Stimulated activated CD8-positive, alpha-beta memory T cell treated with anti-CD3 and anti-CD28 coated beads, Interleukin-4, amount 100 ng/mL, for 48 hours (primary cell): ENCODE data around the gene IRF3.

Source experiments
- DNase-seq: peaks from one replicate; pipeline ENCODE4 v3.0.0-alpha.2; 2020

Gene IRF3, protein sequence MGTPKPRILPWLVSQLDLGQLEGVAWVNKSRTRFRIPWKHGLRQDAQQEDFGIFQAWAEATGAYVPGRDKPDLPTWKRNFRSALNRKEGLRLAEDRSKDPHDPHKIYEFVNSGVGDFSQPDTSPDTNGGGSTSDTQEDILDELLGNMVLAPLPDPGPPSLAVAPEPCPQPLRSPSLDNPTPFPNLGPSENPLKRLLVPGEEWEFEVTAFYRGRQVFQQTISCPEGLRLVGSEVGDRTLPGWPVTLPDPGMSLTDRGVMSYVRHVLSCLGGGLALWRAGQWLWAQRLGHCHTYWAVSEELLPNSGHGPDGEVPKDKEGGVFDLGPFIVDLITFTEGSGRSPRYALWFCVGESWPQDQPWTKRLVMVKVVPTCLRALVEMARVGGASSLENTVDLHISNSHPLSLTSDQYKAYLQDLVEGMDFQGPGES

DNA sequence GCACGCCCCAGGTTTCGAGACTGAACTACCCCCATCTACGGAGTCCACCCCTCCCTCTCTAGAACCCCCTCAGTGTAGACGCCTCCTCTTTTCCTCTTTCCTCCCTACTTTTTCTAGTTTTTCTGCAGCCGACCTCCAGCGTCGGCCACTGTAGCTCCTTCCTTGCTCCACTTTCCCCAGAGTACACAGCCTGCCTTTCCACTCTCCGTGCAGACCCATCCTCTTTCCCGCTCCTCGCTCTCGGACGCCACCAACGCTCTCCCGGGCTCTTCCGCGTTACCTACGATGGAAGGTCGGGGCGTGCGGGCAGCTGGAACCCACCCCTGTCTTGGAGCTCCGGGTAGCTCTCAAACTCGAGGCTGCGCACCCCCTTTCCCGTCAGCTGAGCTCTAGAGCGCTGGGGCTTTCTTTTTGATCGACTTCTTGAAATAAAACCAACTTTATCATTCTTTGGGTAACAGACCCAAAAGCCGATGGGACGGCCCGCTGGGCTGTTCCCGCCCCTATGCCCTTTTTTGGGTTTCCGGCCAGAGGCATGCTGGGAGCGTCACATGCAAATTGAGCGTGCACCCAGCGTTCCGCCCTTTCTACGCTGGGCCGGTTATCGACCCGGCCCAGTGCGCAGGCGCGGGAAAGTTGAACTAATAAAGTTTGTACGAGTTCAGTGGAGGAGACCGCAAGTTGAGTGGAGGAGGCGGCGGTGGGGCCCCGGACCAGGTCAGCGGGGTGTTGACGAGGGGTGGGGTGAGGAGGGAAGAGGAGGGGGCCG, at the start of gene IRF3, which contains the start of gene BCL2L12:
TSS of gene IRF3 (minus strand) at position 507 of the 769 bp plus-strand sequence. CDS start 1,019 bp downstream, outside the sequence.
TSS of gene BCL2L12 (plus strand) at position 583 of the 769 bp plus-strand sequence. CDS start 760 bp downstream, outside the sequence.
- DNase-seq = peak; percentile 99

DNA sequence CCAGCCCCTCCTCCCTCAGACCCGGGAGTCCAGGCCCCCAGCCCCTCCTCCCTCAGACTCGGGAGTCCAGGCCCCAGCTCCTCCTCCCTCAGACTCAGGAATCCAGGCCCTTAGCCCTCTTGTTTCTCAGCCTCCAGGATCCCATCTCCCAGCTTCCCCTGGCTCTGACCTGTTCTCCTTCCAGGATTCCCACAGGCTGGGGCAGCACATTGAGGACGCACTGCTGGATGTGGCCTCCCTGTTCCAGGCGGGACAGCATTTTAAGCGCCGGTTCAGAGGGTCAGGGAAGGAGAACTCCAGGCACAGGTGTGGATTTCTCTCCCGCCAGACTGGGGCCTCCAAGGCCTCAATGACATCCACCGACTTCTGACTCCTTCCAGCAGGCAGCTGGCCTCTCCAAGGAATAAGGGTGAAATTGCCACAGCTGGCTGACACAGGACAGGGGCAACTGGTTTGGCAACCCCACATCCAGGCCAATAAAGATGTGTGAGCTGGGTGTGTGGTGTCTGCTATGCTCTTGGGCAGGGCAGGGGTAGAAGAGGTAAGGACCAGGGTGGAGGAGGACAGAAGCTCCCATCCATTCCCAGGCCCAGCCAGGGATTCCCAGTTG, 47.7 kb upstream of the IRF3 start:
- DNase-seq = no peak

DNA sequence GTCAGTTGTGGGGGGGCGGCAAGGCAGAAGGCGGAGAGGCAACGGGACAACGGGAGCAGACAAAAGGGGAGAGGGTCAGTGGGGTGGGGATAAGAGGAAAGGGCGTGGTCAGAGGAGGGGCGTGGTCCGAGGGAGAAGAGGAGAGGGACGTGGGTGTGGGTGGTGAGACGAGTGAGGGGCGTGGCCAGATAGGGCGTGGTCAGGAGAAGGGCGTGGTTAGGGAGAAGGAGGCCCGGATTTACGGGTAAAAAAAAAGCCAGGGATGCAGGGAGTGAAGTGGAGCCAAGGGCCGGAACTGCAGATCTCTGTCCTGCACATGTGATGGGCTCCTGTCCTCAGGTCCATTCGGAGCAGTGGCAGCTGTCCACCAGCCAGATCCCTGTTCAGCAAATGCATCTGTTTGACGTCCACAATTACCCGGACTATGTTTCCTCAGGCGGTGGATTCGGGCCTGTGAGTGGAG, 46.8 kb upstream of the IRF3 start:
- peak; percentile 34 for DNase-seq

DNA sequence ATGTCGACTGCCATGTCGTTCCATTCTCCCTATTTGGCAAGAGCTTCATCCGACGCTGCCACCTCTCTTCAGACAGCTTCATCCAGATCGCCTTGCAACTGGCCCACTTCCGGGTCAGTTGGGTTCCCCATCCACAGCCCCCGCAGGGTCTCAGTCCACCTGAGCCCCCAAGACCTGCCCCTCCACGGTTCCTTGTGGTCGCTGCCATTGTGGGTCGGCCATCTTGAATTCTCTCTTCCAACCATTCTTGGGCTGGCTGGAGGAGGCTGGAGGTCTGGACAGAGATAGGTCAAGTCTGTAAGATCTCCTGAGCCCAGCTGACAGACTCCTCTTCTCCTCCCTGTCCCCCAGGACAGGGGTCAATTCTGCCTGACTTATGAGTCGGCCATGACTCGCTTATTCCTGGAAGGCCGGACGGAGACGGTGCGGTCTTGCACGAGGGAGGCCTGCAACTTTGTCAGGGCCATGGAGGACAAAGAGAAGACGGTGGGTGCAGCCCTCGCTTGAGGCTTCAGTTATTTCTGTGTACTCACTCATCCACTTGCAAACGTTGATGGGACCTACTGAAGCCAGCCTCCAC, 44.8 kb upstream of the IRF3 start:
- DNase-seq = no peak

DNA sequence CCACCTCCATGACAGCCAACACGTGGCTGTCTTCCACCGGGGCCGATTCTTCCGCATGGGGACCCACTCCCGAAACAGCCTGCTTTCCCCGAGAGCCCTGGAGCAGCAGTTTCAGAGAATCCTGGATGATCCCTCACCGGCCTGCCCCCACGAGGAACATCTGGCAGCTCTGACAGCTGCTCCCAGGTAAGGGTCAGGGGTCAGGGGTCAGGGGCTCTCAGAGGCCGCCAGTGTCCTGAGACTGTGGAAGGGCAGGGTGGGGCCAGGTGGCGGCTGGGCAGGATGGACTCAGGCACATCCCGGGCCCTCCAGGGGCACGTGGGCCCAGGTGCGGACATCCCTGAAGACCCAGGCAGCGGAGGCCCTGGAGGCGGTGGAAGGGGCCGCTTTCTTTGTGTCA, 40.3 kb upstream of the IRF3 start:
- DNase-seq = no peak

DNA sequence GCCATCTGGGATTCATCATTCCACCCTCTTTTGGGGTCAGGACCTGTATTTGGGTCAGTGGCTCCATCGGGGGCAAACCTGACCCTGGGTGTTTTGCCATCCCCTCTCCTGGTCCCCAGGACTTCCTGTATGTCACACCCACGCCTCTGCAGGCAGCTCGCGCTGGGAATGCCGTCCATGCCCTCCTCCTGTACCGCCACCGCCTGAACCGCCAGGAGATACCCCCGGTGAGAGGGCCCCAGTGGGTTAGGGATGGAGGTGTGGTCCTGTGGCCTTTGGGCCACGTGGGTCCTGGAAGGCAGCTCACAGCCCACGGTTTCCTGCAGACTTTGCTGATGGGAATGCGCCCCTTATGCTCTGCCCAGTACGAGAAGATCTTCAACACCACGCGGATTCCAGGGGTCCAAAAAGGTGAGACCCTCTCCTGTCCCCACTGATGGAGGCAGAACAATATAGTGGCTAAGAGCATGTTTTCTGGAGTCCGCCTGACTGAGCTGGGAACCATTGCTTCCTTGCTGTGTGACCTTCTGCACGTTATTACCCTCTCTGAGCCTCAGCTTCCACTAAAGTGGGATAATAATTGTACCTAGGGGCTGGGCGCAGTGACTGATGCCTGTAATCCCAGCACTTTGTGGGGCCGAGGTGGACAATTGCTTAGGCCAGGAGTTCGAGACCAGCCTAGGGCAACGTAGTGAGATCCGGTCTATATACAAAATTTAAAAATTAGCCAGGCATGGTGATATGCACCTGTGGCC, 39.4 kb upstream of the IRF3 start:
- no peak for DNase-seq

DNA sequence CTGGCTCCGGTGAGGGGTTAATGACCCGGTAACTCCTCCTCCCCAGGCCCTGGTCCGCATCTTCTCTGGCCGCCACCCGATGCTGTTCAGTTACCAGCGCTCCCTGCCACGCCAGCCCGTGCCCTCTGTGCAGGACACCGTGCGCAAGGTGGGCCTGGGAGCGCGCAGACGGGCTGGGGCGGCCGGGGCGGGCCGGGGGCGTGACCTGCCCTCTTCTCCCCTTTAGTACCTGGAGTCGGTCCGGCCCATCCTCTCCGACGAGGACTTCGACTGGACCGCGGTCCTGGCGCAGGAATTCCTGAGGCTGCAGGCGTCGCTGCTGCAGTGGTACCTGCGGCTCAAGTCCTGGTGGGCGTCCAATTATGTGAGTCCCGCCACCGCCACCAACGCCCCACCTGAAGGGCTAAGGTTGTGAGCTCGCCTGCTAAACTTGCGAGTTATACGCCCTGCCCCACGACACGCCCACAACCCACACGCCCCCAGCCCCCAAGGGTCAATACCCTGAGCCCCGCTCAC, 35.7 kb upstream of the IRF3 start:
- peak; percentile 26 for DNase-seq

DNA sequence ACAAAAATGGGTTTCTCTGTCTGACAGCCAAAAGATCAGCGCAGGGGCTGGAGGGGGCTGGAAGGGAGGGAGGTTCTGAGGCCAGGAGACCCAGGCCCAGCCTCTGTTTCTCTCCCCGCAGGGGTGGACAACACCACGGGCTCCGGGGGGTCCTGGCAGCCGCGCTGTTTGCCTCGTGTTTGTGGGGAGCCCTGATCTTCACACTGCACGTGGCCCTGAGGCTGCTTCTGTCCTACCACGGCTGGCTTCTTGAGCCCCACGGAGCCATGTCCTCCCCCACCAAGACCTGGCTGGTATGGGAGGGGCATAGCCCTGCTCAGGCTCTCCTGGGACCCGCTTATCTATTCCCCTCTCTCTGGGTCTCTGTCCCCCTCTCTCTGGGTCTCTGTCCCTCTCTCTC, 34.9 kb upstream of the IRF3 start:
- no peak for DNase-seq

DNA sequence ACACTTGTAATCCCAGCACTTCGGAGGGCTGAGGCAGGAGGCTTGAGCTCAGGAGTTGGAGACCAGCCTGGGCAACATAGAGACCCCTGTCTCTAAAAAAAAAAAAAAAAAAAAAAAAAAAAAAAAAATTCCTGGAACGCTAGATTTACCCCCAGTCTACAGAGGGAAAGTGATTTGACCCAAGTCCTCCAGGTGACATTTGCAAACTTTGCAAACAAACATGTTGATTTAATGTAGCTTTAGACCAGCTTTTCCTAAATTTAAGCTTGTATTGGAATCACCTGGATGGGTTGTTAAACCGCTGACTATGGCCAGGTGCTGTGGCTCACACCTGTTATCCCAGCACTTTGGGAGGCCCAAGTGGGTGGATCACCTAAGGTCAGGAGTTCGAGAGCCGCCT, 33.7 kb upstream of the IRF3 start:
- no peak for DNase-seq

DNA sequence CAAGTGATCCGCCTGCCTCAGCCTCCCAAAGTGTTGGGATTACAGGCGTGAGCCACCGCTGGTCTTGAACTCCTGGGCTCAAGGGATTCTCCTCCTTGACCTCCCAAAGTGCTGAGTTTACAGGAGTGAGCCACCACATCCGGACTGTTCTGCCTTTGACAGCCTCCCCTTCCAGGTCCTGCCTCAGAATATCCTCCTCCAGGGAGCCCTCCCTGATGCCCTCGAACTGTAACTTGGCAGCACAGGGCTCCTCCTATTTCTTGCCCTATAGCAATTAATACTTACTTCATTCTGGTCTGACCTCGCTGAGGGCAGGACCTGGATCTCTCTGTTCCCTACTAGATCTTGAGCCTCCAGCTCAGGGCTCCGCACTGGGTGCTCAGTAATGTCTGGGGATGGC, 31.2 kb upstream of the IRF3 start:
- DNase-seq = no peak

DNA sequence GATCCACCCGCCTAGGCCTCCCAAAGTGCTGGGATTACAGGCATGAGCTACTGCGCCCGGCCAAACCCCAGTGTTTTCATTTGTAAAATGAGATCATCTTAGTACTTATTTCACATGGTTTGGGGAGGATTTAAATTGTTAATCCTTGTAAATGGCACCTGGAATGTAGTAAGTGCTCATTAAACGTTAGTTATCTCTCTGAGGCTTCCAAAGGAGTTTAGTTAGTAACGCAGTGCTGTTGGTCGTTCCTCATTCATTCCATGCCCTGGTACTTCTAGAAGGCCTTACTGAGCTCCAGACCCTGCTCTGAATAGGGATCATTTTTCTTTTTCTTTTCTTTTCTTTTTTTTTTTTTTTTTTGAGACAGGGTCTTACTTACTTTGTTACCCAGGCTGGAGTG, 30.5 kb upstream of the IRF3 start:
- no peak for DNase-seq

DNA sequence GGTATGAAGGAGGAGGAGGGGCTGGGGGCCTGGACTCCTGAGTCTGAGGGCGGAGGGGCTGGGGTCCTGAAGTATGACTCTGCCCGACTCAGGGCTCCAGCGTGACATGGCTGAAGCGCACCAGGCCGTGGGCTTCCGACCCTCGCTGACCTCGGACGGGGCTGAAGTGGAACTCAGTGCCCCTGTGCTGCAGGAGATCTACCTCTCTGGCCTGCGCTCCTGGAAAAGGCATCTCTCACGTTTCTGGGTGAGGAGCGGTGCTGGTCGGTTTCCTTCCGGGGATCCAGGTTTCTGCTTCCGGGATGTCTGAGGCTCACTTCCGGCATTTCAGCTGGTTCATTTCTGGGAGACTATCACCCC, 26.5 kb upstream of the IRF3 start:
- DNase-seq = no peak

DNA sequence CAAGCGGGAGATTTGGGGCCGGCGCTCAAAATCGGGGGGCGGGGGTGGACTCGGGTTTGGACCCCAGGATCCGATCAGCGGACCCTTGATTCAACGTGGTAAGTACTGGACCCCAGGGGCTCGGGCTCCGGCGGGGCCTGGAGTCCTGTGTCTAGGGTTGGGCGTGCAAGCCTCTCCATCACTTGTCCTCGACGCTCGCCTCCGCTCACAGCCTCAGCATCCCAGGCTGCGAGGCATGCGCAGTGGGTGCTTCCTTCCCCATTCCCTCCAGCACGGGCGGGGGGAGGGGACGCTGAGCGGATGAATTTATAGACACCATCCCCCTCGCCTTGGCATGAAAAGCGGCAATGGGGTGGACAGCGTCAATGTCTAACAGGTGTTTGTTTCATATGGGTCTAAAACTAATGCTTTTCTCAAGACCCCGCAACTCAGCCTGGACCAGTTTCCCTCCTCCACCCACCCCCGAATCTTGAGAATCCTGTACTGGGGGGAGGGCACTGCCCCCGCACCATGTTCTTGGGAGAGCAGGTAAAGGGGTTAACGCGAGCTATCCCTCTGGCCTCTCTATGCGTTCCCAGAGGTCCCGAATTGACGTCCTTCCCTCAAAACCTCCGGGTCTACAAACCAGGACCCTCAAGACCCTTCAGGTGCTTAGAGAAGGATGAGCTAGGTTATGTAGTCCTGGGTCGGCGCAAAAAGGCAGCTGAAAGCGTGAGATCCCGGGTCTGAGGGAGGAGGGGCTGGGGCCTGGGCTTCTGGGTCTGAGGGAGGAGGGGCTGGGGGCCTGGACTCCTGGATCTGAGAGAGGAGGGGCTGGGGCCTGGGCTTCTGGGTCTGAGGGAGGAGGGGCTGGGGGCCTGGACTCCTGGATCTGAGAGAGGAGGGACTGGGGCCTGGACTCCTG, 25.8 kb upstream of the IRF3 start:
- peak; percentile 66 for DNase-seq

DNA sequence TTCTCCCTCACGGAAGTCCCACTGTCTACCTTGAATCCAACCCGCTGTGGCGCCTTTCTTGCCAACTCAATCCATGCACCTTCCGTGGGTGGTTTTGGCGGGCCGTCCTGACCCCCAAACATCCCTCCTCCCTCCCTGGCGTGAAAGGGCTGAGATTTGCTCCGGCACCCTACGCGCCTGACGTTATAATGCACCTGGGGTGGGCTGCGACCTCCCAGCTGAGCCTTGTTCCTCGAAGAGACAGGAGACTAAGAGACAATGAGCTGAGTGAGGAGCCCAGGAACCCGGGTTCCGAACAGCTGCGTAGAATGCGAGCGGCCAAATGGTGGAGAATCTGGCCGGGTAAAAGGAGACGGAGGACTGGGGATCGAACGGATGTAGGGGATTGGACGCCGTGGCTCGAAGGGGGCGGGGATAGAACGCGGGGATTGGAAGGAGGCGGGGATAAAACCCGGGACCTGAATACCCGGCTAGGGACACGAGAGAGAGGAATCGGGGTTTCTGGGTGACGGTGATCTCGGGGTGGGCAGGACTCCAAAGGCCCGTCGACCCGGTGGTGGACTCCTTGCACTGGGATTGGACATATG, 25.1 kb upstream of the IRF3 start, which contains the start of gene CPT1C:
TSS of gene CPT1C (plus strand) at position 461 of the 587 bp plus-strand sequence. CDS start 1,137 bp downstream, outside the sequence.
- peak; percentile 80 for DNase-seq

DNA sequence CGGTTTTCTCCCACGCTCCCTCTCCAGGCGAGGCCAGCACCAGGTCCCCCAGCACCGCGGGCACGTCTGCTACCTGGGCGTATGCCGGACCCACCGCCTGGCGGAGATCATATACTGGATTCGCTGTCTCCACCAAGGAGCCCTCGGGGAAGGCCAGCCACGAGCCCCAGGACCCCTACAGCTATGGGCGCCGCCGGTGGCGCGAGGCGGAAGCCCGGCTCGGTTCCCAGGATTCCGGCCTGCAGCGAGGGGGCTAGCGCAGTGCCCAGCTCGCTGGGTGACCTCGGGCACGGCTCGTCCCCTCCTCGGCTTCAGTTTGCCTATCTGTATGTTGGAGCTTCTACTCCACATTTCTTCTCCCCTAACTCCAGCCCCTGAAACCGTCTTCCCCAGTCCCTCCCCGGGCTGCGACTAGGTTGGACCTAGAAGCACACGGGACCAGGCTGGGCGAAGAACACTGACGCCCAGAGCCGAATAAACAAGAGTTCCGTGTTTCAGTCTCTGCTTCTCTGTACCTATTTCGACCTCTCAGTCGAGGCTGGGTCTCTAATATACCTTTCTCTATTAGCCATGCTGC, 24.5 kb upstream of the IRF3 start:
- DNase-seq = no peak

DNA sequence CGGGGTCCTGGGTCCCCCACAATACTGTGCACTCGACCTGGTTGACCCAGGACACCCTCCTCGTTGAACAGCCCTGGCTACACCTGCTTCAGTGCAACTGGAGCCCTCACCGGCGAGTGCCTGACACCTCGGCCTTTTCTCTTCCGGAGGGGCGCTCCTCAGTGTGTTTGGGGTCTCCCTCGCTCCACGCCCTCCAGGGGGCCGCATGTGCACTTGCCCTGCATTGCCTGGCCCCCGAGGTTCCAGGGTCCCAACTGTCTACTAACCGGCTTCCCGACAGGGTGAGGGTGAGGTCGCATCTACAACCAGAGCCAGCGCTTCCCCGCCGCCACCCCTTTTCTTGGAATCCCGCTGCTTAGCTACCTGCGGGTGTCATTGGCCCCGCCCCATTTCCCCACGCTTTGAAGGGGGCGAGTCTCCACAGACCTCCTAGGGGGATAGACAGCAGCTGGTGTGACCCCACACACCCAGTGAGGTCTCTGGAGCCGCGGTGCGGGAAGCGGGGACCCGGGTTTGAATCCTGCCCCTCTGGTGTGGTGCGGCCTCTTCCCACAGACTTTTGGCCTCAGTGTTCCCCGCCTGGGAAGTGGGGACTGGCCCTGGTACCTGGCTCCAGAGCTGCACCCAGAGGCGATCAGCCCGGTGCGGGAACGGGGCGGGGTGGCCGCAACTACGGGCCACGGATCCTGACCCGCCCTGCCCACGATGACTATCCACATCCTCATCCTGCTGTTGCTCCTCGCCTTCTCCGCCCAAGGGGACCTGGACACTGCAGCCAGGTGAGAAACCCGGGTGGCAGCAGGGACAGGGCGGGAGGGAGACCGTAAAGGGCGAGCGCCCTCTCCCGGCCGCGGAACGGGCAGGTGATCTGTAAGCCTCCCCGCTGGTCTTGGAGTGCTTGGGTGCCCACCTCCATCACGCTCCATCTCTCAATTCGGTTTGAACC, 23.7 kb upstream of the IRF3 start, which contains the start of gene ADM5:
TSS of gene ADM5 (plus strand) at position 462 of the 946 bp plus-strand sequence. CDS start at position 706, 244 bp downstream.
- peak; percentile 71 for DNase-seq

DNA sequence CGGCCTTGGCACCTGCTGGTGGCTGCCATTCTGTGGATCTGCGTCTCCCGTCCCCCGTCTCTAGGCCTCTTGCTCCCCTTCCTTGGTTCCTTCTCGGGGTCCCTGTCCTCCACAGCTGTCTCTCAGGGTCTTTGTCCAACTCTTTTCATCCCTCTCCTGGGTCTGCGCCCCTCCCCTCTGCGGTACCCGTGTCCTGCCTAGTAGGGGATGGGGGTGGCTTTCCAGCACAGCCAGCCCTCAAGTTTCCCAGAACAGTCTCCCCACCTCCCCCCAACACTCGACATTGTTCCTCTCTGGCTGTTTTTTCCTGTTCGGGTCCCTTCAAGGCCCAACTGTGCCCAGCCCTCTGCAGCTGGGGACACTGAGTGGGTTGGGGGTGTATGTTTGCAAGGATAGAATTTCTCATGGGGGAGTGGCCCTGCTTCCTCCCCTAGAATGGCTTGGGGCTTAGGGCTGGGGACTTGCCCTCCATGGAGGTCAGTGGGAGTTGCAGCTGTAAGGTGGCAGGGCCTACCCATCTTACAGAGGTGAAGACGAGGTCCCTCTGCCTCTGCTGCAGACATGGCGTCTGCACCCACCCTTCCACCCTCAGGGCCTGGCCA, 23.0 kb upstream of the IRF3 start:
- no peak for DNase-seq
